H9 (cell line): ENCODE data around the gene PTGIR. TPM values are rescaled to one million over a fixed set of nuclear protein-coding genes. Genes with fewer than 3 reads are reported as not detected.

ENCODE experiments used
- DNase-seq: peaks from one replicate; pipeline ENCODE4 v3.0.0-alpha.2; 2017
- H2AFZ ChIP-seq: one replicate; pipeline ENCODE4 v1.6.1; 2013; ENCODE audit warnings: mild to moderate bottlenecking, low read length, control low read depth, moderate library complexity
- H2AK5ac ChIP-seq: 2 replicates; pipeline ENCODE4 v1.6.1; 2013; ENCODE audit warnings: low read length, control low read depth, mixed read lengths; ENCODE audit not compliant: insufficient read length
- H2BK120ac ChIP-seq: one replicate; pipeline ENCODE4 v1.6.1; 2013; ENCODE audit warnings: low read depth, mild to moderate bottlenecking, low read length, control low read depth, inconsistent platforms; ENCODE audit not compliant: poor library complexity, severe bottlenecking
- H2BK12ac ChIP-seq: 2 replicates; pipeline ENCODE4 v1.6.1; 2013; ENCODE audit warnings: low read length, control low read depth, mixed read lengths, low read depth; ENCODE audit not compliant: insufficient read length
- H2BK15ac ChIP-seq: 2 replicates; pipeline ENCODE4 v1.6.1; 2013; ENCODE audit warnings: low read depth, low read length, control low read depth
- H2BK20ac ChIP-seq: one replicate; pipeline ENCODE4 v1.6.1; 2013; ENCODE audit warnings: low read depth, mild to moderate bottlenecking, low read length, control low read depth, inconsistent platforms; ENCODE audit not compliant: poor library complexity, severe bottlenecking
- H2BK5ac ChIP-seq: 2 replicates; pipeline ENCODE4 v1.6.1; 2013; ENCODE audit warnings: low read length, control low read depth, mixed read lengths; ENCODE audit not compliant: insufficient read length
- H3K14ac ChIP-seq: 2 replicates; pipeline ENCODE4 v1.6.1; 2013; ENCODE audit warnings: low read length, control low read depth; ENCODE audit not compliant: insufficient read depth
- H3K18ac ChIP-seq: 2 replicates; pipeline ENCODE4 v1.6.1; 2013; ENCODE audit warnings: low read depth, mild to moderate bottlenecking, mixed read lengths, low read length, control low read depth; ENCODE audit not compliant: insufficient read length
- H3K23ac ChIP-seq: 2 replicates; pipeline ENCODE4 v1.6.1; 2013; ENCODE audit warnings: low read length, control low read depth, mixed read lengths, low read depth; ENCODE audit not compliant: insufficient read length
- H3K23me2 ChIP-seq: 2 replicates; pipeline ENCODE4 v1.6.1; 2013; ENCODE audit warnings: low read depth, mild to moderate bottlenecking, mixed read lengths, low read length, control low read depth; ENCODE audit not compliant: insufficient read length, poor library complexity, severe bottlenecking
- H3K27ac ChIP-seq: 2 replicates; pipeline ENCODE4 v1.5.1; 2013; ENCODE audit warnings: low read length, control low read depth, mixed read lengths, low read depth; ENCODE audit not compliant: insufficient read length
- H3K27me3 ChIP-seq: 2 replicates; pipeline ENCODE4 v1.6.1; 2013; ENCODE audit warnings: low read length, control low read depth, inconsistent platforms; ENCODE audit not compliant: insufficient read depth
- H3K4ac ChIP-seq: 2 replicates; pipeline ENCODE4 v1.6.1; 2013; ENCODE audit warnings: low read depth, mild to moderate bottlenecking, control low read depth, inconsistent platforms, low read length, moderate library complexity
- H3K4me1 ChIP-seq: 2 replicates; pipeline ENCODE4 v1.6.1; 2013; ENCODE audit warnings: low read length, control low read depth, inconsistent platforms; ENCODE audit not compliant: insufficient read depth
- H3K4me2 ChIP-seq: 2 replicates; pipeline ENCODE4 v1.6.1; 2013; ENCODE audit warnings: low read length, control low read depth, mixed read lengths; ENCODE audit not compliant: insufficient read length, insufficient read depth
- H3K56ac ChIP-seq: 2 replicates; pipeline ENCODE4 v1.6.1; 2013; ENCODE audit warnings: low read depth, mild to moderate bottlenecking, mixed read lengths, low read length, control low read depth; ENCODE audit not compliant: insufficient read length
- H3K79me1 ChIP-seq: 2 replicates; pipeline ENCODE4 v1.6.1; 2013; ENCODE audit warnings: low read depth, mild to moderate bottlenecking, moderate library complexity, low read length, control low read depth, inconsistent platforms; ENCODE audit not compliant: insufficient read depth, poor library complexity, severe bottlenecking
- H3K79me2 ChIP-seq: 2 replicates; pipeline ENCODE4 v1.6.1; 2013; ENCODE audit warnings: low read length, control low read depth, inconsistent platforms; ENCODE audit not compliant: insufficient read depth
- H3K9ac ChIP-seq: 2 replicates; pipeline ENCODE4 v1.6.1; 2013; ENCODE audit warnings: low read length, control low read depth, mixed read lengths; ENCODE audit not compliant: insufficient read length; ENCODE audit errors: extremely low read depth
- H3K9me3 ChIP-seq: one replicate; pipeline ENCODE4 v1.6.1; 2013; ENCODE audit warnings: low read depth, low read length, inconsistent platforms; ENCODE audit not compliant: control insufficient read depth
- H3T11ph ChIP-seq: one replicate; pipeline ENCODE4 v1.6.1; 2013; ENCODE audit warnings: mild to moderate bottlenecking, low read length, control low read depth, inconsistent platforms
- H4K20me1 ChIP-seq: one replicate; pipeline ENCODE4 v1.6.1; 2013; ENCODE audit not compliant: control insufficient read depth, insufficient read length, insufficient read depth
- H4K5ac ChIP-seq: 2 replicates; pipeline ENCODE4 v1.6.1; 2013; ENCODE audit warnings: low read depth, mild to moderate bottlenecking, mixed read lengths, low read length, control low read depth; ENCODE audit not compliant: insufficient read length
- H4K8ac ChIP-seq: replicated peaks from 2 replicates; pipeline ENCODE4 v1.6.1; 2013; ENCODE audit warnings: low read length, control low read depth, mixed read lengths, low read depth; ENCODE audit not compliant: insufficient read length
- H4K91ac ChIP-seq: 2 replicates; pipeline ENCODE4 v1.6.1; 2013; ENCODE audit warnings: low read depth, mild to moderate bottlenecking, moderate library complexity, mixed read lengths, low read length, control low read depth; ENCODE audit not compliant: insufficient read length
- H3K27ac Mint-ChIP-seq, 3 experiments: 2 replicates in 2 of 3; 3 replicates in 1 of 3; pipeline ENCODE4 v1.8.0; 2020 to 2021; ENCODE audit warnings: mixed read lengths in 3 of 3, mild to moderate bottlenecking in 1 of 3, moderate library complexity in 1 of 3
- H3K27me3 Mint-ChIP-seq: 2 replicates; pipeline ENCODE4 v1.8.0; 2021; ENCODE audit warnings: low read depth, mild to moderate bottlenecking, moderate library complexity, mixed read lengths
- H3K36me3 Mint-ChIP-seq, 3 experiments: 2 replicates in 2 of 3; 3 replicates in 1 of 3; pipeline ENCODE4 v1.8.0; 2020 to 2021; ENCODE audit warnings: low read depth in 3 of 3, mixed read lengths in 3 of 3; ENCODE audit not compliant: insufficient read depth in 1 of 3
- H3K4me1 Mint-ChIP-seq, 2 experiments: 2 replicates each; pipeline ENCODE4 v1.8.0; 2020; ENCODE audit warnings: mixed read lengths in 2 of 2
- H3K4me3 Mint-ChIP-seq, 2 experiments: 2 replicates in 1 of 2; 3 replicates in 1 of 2; pipeline ENCODE4 v1.8.0; 2020 to 2021; ENCODE audit warnings: mild to moderate bottlenecking in 2 of 2, mixed read lengths in 2 of 2, moderate library complexity in 1 of 2
- H3K9me3 Mint-ChIP-seq, 2 experiments: 2 replicates in 1 of 2; 3 replicates in 1 of 2; pipeline ENCODE4 v1.8.0; 2020; ENCODE audit warnings: mild to moderate bottlenecking in 2 of 2, mixed read lengths in 2 of 2, moderate library complexity in 1 of 2
- CTCF ChIP-seq: fragments of 200-600 bp; sonication (generic); conservative IDR thresholded peaks from 3 replicates; pipeline ENCODE4 v1.8.0; 2021; ENCODE audit warnings: antibody characterized with exemption, mild to moderate bottlenecking
- WGBS: extraction: QIAGEN DNeasy Blood & Tissue Kit; methylation state at CpG from one replicate; pipeline ENCODE4 v1.1.7; 2013; ENCODE audit warnings: missing lambda C conversion rate, low lambda C conversion rate, mixed read lengths; ENCODE audit not compliant: insufficient read length; ENCODE audit errors: extremely low coverage; 5-methylcytosine and 5-hydroxymethylcytosine counted together
- total RNA-seq: library from RNA; stranded (reverse); gene quantifications from 2 replicates; pipeline ENCODE4 v1.2.1, GENCODE V29; 2021

Gene PTGIR
- total RNA-seq, 1 experiment from 2014 or later = not detected

DNA sequence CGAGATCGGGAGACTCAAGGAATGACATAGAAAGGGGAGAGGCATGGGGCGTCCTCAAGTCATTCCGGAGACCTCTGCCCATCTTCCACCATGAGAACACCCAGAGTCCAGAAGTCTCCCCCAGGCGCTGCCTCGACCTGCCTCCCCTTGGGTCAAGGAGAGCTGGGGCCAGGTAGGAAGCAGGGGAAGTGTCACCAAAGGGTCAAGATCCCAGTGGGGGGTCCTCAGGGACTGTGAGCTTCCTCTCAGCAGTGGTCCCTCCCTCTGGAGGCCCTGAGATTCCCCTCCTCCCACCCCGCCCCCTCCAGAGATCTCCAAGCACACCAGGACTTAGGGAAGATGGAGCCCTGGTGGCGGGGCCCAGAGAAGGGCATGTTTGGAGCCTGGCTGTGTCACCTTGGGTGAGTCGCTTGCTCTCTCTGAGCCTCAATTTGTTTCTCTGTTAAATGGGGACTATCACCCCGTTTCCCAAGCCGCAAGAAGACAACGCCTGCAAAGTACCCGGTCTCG is 35.2 kb upstream of the PTGIR start:
- Mint-ChIP-seq H3K27ac (peak overlapping the region in 1 of 3 experiments; percentile 11; a peak in 2 of 7 replicates), H3K4me1 (peaks cover 20 to 24% of the 10 kb centered on the region in 2 experiments), H3K9me3 (no peaks in the 10 kb centered on the region; a peak in 1 of 5 replicates), H3K27me3 (peaks cover 45% of the 10 kb centered on the region), H3K4me3 (peak overlapping the region; percentile 48 to 83), H3K36me3 (no peaks in the 10 kb centered on the region)
- no peaks in the 10 kb centered on the region for H3K79me1 ChIP-seq
- no peaks in the 10 kb centered on the region for H4K20me1 ChIP-seq
- no peak overlapping the region for H3K14ac ChIP-seq
- H2BK5ac ChIP-seq = no peak overlapping the region
- H4K5ac ChIP-seq = no peak overlapping the region
- H2BK120ac ChIP-seq = no peak overlapping the region
- H3K9me3 ChIP-seq = no peaks in the 10 kb centered on the region
- H4K91ac ChIP-seq = no peak overlapping the region
- H3K23me2 ChIP-seq = peaks cover 15% of the 10 kb centered on the region
- H3K9ac ChIP-seq = no peak overlapping the region
- no peak overlapping the region for H2BK15ac ChIP-seq
- no peaks in the 10 kb centered on the region; the same call in 1 of the 2 replicates for H3K27me3 ChIP-seq
- no peak overlapping the region for H3K4ac ChIP-seq
- H2AFZ ChIP-seq = no peak overlapping the region
- no peak overlapping the region for H2AK5ac ChIP-seq
- peak; percentile 60 for DNase-seq
- no peak overlapping the region for H3T11ph ChIP-seq
- H3K27ac ChIP-seq = no peak overlapping the region
- no peak for TF ChIP-seq CTCF
- no peak overlapping the region for H2BK20ac ChIP-seq
- peak overlapping the region; percentile 93 for H3K4me2 ChIP-seq
- no peak overlapping the region for H2BK12ac ChIP-seq
- H4K8ac ChIP-seq = no peak overlapping the region
- H3K18ac ChIP-seq = no peak overlapping the region
- H3K56ac ChIP-seq = no peak overlapping the region
- H3K79me2 ChIP-seq = no peaks in the 10 kb centered on the region
- H3K23ac ChIP-seq = no peak overlapping the region
- no CpG with 5 or more reads among the region's 14 CpGs for WGBS
- H3K4me1 ChIP-seq = no peaks in the 10 kb centered on the region
